KMS-11 (cell line): Measurements from ENCODE around the gene ELFN1.

ENCODE experiments used
- H2AFZ ChIP-seq: fragments of 200-600 bp; sonication (generic); 2 replicates; pipeline ENCODE4 v1.6.1; 2016; ENCODE audit warnings: antibody characterized with exemption, mixed run types, low read depth
- H3K27ac ChIP-seq: fragments of 200-600 bp; sonication (generic); 2 replicates; pipeline ENCODE4 v1.6.1; 2016; ENCODE audit warnings: mild to moderate bottlenecking, mixed run types
- H3K27me3 ChIP-seq: fragments of 200-600 bp; sonication (generic); 2 replicates; pipeline ENCODE4 v1.6.1; 2017; ENCODE audit warnings: mild to moderate bottlenecking, low read depth, mixed run types, moderate library complexity; ENCODE audit not compliant: insufficient read depth
- H3K36me3 ChIP-seq: fragments of 200-600 bp; sonication (generic); 2 replicates; pipeline ENCODE4 v1.6.1; 2017; ENCODE audit warnings: mild to moderate bottlenecking, mixed run types; ENCODE audit not compliant: insufficient read depth
- H3K4me1 ChIP-seq: fragments of 200-600 bp; sonication (generic); 2 replicates; pipeline ENCODE4 v1.6.1; 2016; ENCODE audit warnings: mild to moderate bottlenecking, low read depth, mixed run types; ENCODE audit not compliant: poor library complexity, severe bottlenecking
- H3K4me2 ChIP-seq: fragments of 200-600 bp; sonication (generic); 2 replicates; pipeline ENCODE4 v1.7.0; 2016; ENCODE audit warnings: mild to moderate bottlenecking, mixed run types
- H3K4me3 ChIP-seq: fragments of 200-600 bp; sonication (generic); IDR thresholded peaks from 2 replicates; pipeline ENCODE4 v1.6.1; 2017; ENCODE audit warnings: low read depth, low read length, mixed read lengths; ENCODE audit not compliant: insufficient read depth
- H3K79me2 ChIP-seq: fragments of 200-600 bp; sonication (generic); 2 replicates; pipeline ENCODE4 v1.6.1; 2016; ENCODE audit warnings: low read depth, mixed run types; ENCODE audit not compliant: insufficient read depth
- H3K9ac ChIP-seq: fragments of 200-600 bp; sonication (generic); 2 replicates; pipeline ENCODE4 v1.6.1; 2016; ENCODE audit warnings: mild to moderate bottlenecking, mixed run types
- H4K20me1 ChIP-seq: fragments of 200-600 bp; sonication (generic); 2 replicates; pipeline ENCODE4 v1.6.1; 2016; ENCODE audit warnings: mild to moderate bottlenecking, mixed run types; ENCODE audit not compliant: insufficient read depth
- CTCF ChIP-seq: fragments of 200-600 bp; sonication (generic); conservative IDR thresholded peaks from 2 replicates; pipeline ENCODE4 v1.6.1; 2017; ENCODE audit warnings: low read depth, mild to moderate bottlenecking, antibody characterized with exemption, low read length, moderate library complexity, mixed read lengths

The ELFN1 gene

GRCh38 chr7:1700086-1700485, 30.0 kb downstream of the ELFN1 start:
- no peaks in the 10 kb centered on the region for H4K20me1 ChIP-seq

GRCh38 chr7:1700536-1701333, 30.7 kb downstream of the ELFN1 start:
- H3K27me3 ChIP-seq, result peaks cover 69% of the 10 kb centered on the region
- no peaks in the 10 kb centered on the region for H3K4me1 ChIP-seq
- TF ChIP-seq CTCF, result no peak
- no peak overlapping the region for H3K4me3 ChIP-seq
- no peak overlapping the region for H2AFZ ChIP-seq
- no peaks in the 10 kb centered on the region for H3K79me2 ChIP-seq
- no peaks in the 10 kb centered on the region for H4K20me1 ChIP-seq
- no peak overlapping the region for H3K9ac ChIP-seq
- no peak overlapping the region for H3K4me2 ChIP-seq
- H3K27ac ChIP-seq, result no peak overlapping the region
- no peaks in the 10 kb centered on the region for H3K36me3 ChIP-seq

More at GRCh38 chr7:1700086-1700485, 30.0 kb downstream of the ELFN1 start:
- Histone ChIP-seq H3K4me2 (no peak overlapping the region), H2AFZ (no peak overlapping the region), H3K4me3 (no peak overlapping the region), H3K36me3 (no peaks in the 10 kb centered on the region), H3K9ac (no peak overlapping the region), H3K27ac (no peak overlapping the region), H3K79me2 (no peaks in the 10 kb centered on the region), H3K27me3 (peaks cover 75% of the 10 kb centered on the region), H3K4me1 (no peaks in the 10 kb centered on the region)
- TF ChIP-seq CTCF, result no peak

- no peak for TF ChIP-seq CTCF
- no peaks in the 10 kb centered on the region for H3K4me1 ChIP-seq
- H3K9ac ChIP-seq, result no peak overlapping the region
- H4K20me1 ChIP-seq, result no peaks in the 10 kb centered on the region
- H3K27ac ChIP-seq, result no peak overlapping the region
- no peak overlapping the region for H3K4me3 ChIP-seq
- H2AFZ ChIP-seq, result no peak overlapping the region
- peaks cover 51% of the 10 kb centered on the region for H3K27me3 ChIP-seq
- no peaks in the 10 kb centered on the region for H3K79me2 ChIP-seq
- H3K4me2 ChIP-seq, result no peak overlapping the region
- H3K36me3 ChIP-seq, result no peaks in the 10 kb centered on the region
Observed at GRCh38 chr7:1702652-1703051, 32.6 kb downstream of the ELFN1 start.

GRCh38 chr7:1703441-1703840, 33.4 kb downstream of the ELFN1 start:
- no peaks in the 10 kb centered on the region for H4K20me1 ChIP-seq
- no peak overlapping the region for H3K4me3 ChIP-seq
- no peak overlapping the region for H3K4me2 ChIP-seq
- H3K9ac ChIP-seq, result no peak overlapping the region
- H2AFZ ChIP-seq, result no peak overlapping the region
- H3K79me2 ChIP-seq, result no peaks in the 10 kb centered on the region
- peaks cover 46% of the 10 kb centered on the region for H3K27me3 ChIP-seq
- no peaks in the 10 kb centered on the region for H3K4me1 ChIP-seq
- no peaks in the 10 kb centered on the region for H3K36me3 ChIP-seq
- H3K27ac ChIP-seq, result no peak overlapping the region
- no peak for TF ChIP-seq CTCF
